SKM-1 treated with dmso at 0.1 percent for 144 hours (cell line): ENCODE data around the gene MVB12A.
A peak's percentile ranks its signal among the peaks of the same experiment; 100 is the strongest.

Source experiments
- DNase-seq: peaks from one replicate; lab custom pipeline; 2025; ENCODE audit not compliant: unreplicated experiment; lab: John Stamatoyannopoulos, UW

The MVB12A gene

GRCh38 chr19:17470068-17470841 lies 50.4 kb downstream of the MVB12A start, which contains the start of gene SLC27A1:
TSS of gene SLC27A1 (plus strand) at chr19:17470524. CDS start at chr19:17470541, 17 bp downstream.
- DNase-seq, result peak; percentile 96

DNA sequence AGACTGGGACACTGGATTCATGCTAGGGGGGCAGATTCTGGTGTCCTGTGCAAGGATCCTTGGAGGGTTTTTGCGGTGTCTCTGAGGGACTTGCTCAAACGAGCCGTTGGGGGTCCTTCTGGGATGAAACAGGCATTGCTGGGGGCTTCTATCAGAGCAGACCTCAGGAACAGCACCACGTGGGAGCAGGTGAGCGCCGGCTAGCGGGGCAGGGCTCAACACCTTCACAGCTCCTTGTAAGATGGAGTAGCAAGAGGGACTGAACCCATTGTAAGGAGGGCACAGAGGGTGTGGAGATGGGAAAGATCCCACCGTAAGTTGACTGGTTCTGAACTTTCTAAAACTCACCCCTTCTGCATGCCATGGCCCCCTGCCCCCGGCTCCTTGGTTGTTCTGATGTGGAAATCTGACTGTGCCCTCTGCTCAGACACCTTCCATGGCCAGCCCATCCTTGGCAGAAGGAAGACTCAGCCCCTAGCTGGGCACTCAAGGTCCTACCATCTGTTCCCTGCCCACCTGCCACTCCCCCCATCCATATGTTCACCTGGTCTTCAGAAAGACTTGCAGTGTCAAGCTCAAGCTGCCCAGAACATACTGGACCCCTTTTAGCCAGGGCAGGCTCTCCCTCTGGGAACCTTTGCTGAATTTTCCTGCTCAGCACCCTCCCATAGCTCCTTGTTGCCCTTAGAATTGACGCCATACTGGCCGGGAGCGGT lies 51.7 kb downstream of the MVB12A start:
- DNase-seq, result no peak

GRCh38 chr19:17473041-17473440 lies 53.2 kb downstream of the MVB12A start:
- peak; percentile 53 for DNase-seq
